ENCODE measurements around the gene RAPGEF4.

GRCh38 chr2:172817411-172817810 lies 81.8 kb downstream of the RAPGEF4 start:
- TF ChIP-seq POLR2A (IDR thresholded peaks at IDR 0.05) = no peak
- TF ChIP-seq, protein P1, sequence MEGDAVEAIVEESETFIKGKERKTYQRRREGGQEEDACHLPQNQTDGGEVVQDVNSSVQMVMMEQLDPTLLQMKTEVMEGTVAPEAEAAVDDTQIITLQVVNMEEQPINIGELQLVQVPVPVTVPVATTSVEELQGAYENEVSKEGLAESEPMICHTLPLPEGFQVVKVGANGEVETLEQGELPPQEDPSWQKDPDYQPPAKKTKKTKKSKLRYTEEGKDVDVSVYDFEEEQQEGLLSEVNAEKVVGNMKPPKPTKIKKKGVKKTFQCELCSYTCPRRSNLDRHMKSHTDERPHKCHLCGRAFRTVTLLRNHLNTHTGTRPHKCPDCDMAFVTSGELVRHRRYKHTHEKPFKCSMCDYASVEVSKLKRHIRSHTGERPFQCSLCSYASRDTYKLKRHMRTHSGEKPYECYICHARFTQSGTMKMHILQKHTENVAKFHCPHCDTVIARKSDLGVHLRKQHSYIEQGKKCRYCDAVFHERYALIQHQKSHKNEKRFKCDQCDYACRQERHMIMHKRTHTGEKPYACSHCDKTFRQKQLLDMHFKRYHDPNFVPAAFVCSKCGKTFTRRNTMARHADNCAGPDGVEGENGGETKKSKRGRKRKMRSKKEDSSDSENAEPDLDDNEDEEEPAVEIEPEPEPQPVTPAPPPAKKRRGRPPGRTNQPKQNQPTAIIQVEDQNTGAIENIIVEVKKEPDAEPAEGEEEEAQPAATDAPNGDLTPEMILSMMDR (IDR thresholded peaks at IDR 0.05) = no peak
